Measurements from ENCODE around the gene CDON.
"Not testable (repeated sequence)": the region's sequence is repeated elsewhere in the genome, so short reads cannot be mapped to it uniquely, and the experiment has no call there.

CDON gene

GRCh38 chr11:126039485-126040271 lies 23.0 kb downstream of the CDON start:
- DNase-seq: no peak

GRCh38 chr11:126035718-126036117 lies 26.9 kb downstream of the CDON start:
- no peak for DNase-seq

- DNase-seq: no peak
Observed at GRCh38 chr11:126034933-126035425, 27.7 kb downstream of the CDON start.

- DNase-seq: no peak
Observed at GRCh38 chr11:126034039-126034932, 28.4 kb downstream of the CDON start.

GRCh38 chr11:126032375-126032774 lies 30.3 kb downstream of the CDON start:
- no peak for DNase-seq

- no peak for DNase-seq
Observed at GRCh38 chr11:126029805-126030204, 32.9 kb downstream of the CDON start.

- DNase-seq: no peak
Observed at GRCh38 chr11:126029237-126029636, 33.4 kb downstream of the CDON start.

- not testable (repeated sequence) for DNase-seq
Observed at GRCh38 chr11:126028534-126028933, 34.1 kb downstream of the CDON start.

GRCh38 chr11:126026579-126026978 lies 36.1 kb downstream of the CDON start:
- no peak for DNase-seq

- DNase-seq: no peak
Observed at GRCh38 chr11:126025822-126026221, 36.8 kb downstream of the CDON start.

- no peak for DNase-seq
Observed at GRCh38 chr11:126024123-126024522, 38.5 kb downstream of the CDON start.

GRCh38 chr11:126012852-126013251 lies 49.8 kb downstream of the CDON start:
- no peak for DNase-seq

GRCh38 chr11:126011754-126012153 lies 50.9 kb downstream of the CDON start:
- no peak for DNase-seq

GRCh38 chr11:126011265-126011664 lies 51.4 kb downstream of the CDON start:
- no peak for DNase-seq

- DNase-seq: no peak
Observed at GRCh38 chr11:126008956-126009355, 53.7 kb downstream of the CDON start.

GRCh38 chr11:126007238-126007637 lies 55.4 kb downstream of the CDON start:
- DNase-seq: no peak

- no peak for DNase-seq
Observed at GRCh38 chr11:126006068-126006467, 56.6 kb downstream of the CDON start.

GRCh38 chr11:126002181-126002580 lies 60.5 kb downstream of the CDON start:
- DNase-seq: no peak

GRCh38 chr11:125999234-125999880 lies 63.3 kb downstream of the CDON start:
- DNase-seq: no peak

GRCh38 chr11:125998267-125998666 lies 64.4 kb downstream of the CDON start:
- no peak for DNase-seq

- DNase-seq: peak in 1 of 2 experiments; percentile 2
Observed at GRCh38 chr11:125995313-125995712, 67.4 kb downstream of the CDON start.

GRCh38 chr11:125994509-125994908 lies 68.2 kb downstream of the CDON start:
- no peak for DNase-seq

- no peak for DNase-seq
Observed at GRCh38 chr11:125992893-125993292, 69.8 kb downstream of the CDON start.

Measured in activated CD4-positive, alpha-beta T cell treated with anti-CD3 and anti-CD28 coated beads, Interleukin-2, amount 50 U/mL, for 4 hours (primary cell).